Thymus (tissue), 11 donors: ENCODE results near the gene SYCN. TPM values are rescaled to one million over a fixed set of nuclear protein-coding genes. Genes with fewer than 3 reads are reported as not detected.

Experiments used
- DNase-seq, 9 donors: peaks; one replicate each; pipeline ENCODE4 v3.0.0-alpha.2; 2013; ENCODE audit warnings: low spot score in 9 of 9, low read depth in 6 of 9, missing footprints in 1 of 9
- H3K27ac ChIP-seq, 2 donors: one replicate each; pipeline ENCODE4 v1.5.1; 2013; ENCODE audit warnings: control low read depth in 1 of 2, low read depth in 1 of 2, low read length in 1 of 2, mild to moderate bottlenecking in 1 of 2, moderate library complexity in 1 of 2
- H3K27me3 ChIP-seq, 2 donors: one replicate each; pipeline ENCODE4 v1.5.1; 2013; ENCODE audit warnings: low read length in 1 of 2; ENCODE audit not compliant: control insufficient read depth in 2 of 2, insufficient read depth in 1 of 2
- H3K36me3 ChIP-seq, 2 donors: one replicate each; pipeline ENCODE4 v1.5.1; 2013; ENCODE audit warnings: low read length in 1 of 2, mild to moderate bottlenecking in 1 of 2, moderate library complexity in 1 of 2; ENCODE audit not compliant: control insufficient read depth in 2 of 2, insufficient read depth in 2 of 2
- H3K4me1 ChIP-seq, 2 donors: one replicate each; pipeline ENCODE4 v1.5.1; 2013; ENCODE audit warnings: low read length in 2 of 2; ENCODE audit not compliant: control insufficient read depth in 2 of 2, insufficient read depth in 2 of 2
- H3K4me3 ChIP-seq, 2 donors: one replicate each; pipeline ENCODE4 v1.5.1; 2013; ENCODE audit warnings: low read length in 2 of 2, control low read depth in 1 of 2, mild to moderate bottlenecking in 1 of 2
- H3K9me3 ChIP-seq, 2 donors: one replicate each; pipeline ENCODE4 v1.5.1; 2013; ENCODE audit warnings: low read length in 1 of 2, mild to moderate bottlenecking in 1 of 2; ENCODE audit not compliant: control insufficient read depth in 2 of 2, insufficient read depth in 1 of 2
- WGBS: extraction: QIAGEN DNeasy Blood & Tissue Kit; methylation state at CpG from one replicate; pipeline ENCODE4 v1.1.7; 2013; 5-methylcytosine and 5-hydroxymethylcytosine counted together
- polyA plus RNA-seq: library from polyadenylated mRNA; stranded (reverse); fragments of 200-250 nt; gene quantifications from one replicate; pipeline ENCODE4 v1.2.3, GENCODE V29; 2013
- total RNA-seq: library from RNA; stranded (reverse); fragments of 120-200 nt; gene quantifications from one replicate; pipeline ENCODE4 v1.2.4, GENCODE V29; 2013
- donor health status: healthy.

SYCN gene
- total and polyA plus RNA-seq, 2 donors = not detected

DNA sequence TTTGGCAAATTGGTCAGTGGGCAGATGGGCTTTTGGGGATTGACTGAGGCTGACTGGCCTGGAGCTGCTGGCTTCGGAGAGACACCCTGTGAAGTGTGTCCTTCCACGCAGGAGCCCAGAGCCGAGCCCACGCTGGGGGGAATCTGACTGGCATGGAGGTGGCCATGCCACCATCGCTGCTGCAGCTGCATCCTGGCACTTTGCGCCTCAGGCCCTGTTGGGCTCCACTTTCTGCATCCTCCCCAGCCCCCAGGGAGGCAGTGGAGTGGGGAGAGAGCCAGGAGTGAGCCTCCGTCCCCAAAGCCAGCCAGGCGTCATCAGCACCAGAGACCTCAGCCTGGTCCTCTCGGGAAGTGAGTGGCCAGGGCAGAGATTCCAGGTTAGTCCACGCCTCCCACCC lies 24.3 kb downstream of the SYCN start:
- Histone ChIP-seq H3K27ac (no peak overlapping the region), H3K4me3 (no peak overlapping the region), H3K4me1 (no peaks in the 10 kb centered on the region), H3K9me3 (no peaks in the 10 kb centered on the region), H3K27me3 (no peaks in the 10 kb centered on the region), H3K36me3 (peaks cover 15 to 44% of the 10 kb centered on the region in 2 donors)
- DNase-seq = no peak
- WGBS = 98% methylated on average over 10 of the region's 10 CpGs

GRCh38 chr19:39178296-39179006 lies 25.6 kb downstream of the SYCN start:
- Histone ChIP-seq H3K27me3 (no peaks in the 10 kb centered on the region), H3K9me3 (no peaks in the 10 kb centered on the region), H3K36me3 (peaks cover 17 to 57% of the 10 kb centered on the region in 2 donors), H3K27ac (no peak overlapping the region), H3K4me1 (no peaks in the 10 kb centered on the region), H3K4me3 (no peak overlapping the region)
- 97% methylated on average over 30 of the region's 30 CpGs for WGBS
- no peak for DNase-seq

DNA sequence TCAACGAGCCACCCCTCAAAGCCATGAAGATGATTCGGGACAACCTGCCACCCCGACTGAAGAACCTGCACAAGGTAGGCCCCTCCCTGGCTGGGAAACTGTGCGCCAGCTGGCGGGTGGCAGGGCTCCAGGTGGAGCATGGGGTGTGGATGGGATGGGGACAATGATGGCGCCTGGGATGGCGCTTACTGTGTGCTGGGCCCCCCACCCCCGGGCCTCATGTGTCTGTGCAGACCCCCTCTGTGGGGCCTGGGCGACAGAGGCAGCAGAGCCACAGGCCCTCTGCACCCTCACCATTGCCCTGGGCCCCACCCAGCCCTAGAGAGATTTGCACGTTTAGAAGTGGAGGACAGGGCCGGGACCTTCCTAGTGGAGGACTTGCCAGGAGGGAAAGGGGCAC lies 26.3 kb downstream of the SYCN start:
- no peak for DNase-seq
- H3K4me1 ChIP-seq = no peaks in the 10 kb centered on the region
- H3K27me3 ChIP-seq = no peaks in the 10 kb centered on the region
- H3K27ac ChIP-seq = no peak overlapping the region
- no peaks in the 10 kb centered on the region for H3K9me3 ChIP-seq
- WGBS = 98% methylated on average over 11 of the region's 11 CpGs
- peaks cover 17 to 64% of the 10 kb centered on the region in 2 donors for H3K36me3 ChIP-seq
- H3K4me3 ChIP-seq = no peak overlapping the region

DNA sequence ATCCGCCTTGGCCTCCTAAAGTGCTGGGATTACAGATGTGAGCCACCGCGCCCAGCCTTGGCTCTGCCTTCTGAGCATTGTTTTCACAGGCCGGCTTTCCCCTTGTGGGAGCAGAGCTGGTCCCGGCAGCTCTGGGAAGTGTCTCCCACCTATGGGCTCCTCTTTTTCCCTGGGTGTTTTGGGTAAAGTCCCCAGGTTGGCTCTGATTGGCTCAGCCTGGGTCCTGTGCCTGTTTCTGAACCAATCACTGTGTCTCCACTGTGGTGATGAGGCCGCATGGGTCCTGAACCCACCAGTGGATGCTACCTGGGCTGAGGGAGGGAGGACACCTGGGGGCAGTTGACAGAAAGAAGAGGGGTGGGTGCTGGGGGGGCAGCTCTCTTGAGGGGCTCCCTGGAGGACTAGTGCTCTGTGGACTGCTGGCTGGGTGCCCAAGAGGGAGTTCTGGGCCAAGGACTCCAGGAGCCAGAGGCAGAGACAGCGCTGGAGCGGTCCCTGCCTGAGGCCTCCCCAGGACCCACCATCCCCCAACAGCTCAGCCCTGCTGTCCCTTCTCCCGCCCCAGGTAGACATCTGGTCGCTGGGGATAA lies 26.9 kb downstream of the SYCN start:
- H3K9me3 ChIP-seq = no peaks in the 10 kb centered on the region
- no peak overlapping the region for H3K27ac ChIP-seq
- 98% methylated on average over 10 of the region's 10 CpGs for WGBS
- no peak for DNase-seq
- H3K27me3 ChIP-seq = no peaks in the 10 kb centered on the region
- H3K36me3 ChIP-seq = peaks cover 17 to 69% of the 10 kb centered on the region in 2 donors
- no peaks in the 10 kb centered on the region for H3K4me1 ChIP-seq
- no peak overlapping the region for H3K4me3 ChIP-seq

DNA sequence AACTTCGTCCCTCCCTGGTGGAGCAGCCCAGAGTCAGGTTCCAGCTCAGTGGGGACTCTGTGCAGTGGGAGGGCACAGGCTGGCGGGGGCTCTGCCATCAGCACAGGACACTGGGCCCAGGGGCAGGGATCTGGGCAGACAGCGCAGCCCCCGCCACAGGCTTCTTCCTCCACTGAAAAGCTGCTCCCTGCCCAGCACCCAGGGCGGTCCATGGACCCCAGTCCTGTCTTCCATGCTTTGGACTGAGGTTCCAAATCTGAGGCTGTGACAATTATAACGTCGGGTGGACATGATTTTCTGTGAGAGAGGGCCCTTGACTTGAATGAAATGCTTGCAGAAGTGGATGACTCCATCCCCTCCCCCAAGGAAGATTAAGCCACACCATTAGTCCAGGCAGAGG lies 28.5 kb downstream of the SYCN start:
- H3K36me3 ChIP-seq = peaks cover 20 to 85% of the 10 kb centered on the region in 2 donors
- WGBS = 95% methylated on average over 7 of the region's 7 CpGs

GRCh38 chr19:39174558-39175544 lies 29.2 kb downstream of the SYCN start:
- Histone ChIP-seq H3K4me3 (no peak overlapping the region), H3K9me3 (no peaks in the 10 kb centered on the region), H3K27ac (no peak overlapping the region), H3K4me1 (no peaks in the 10 kb centered on the region), H3K36me3 (peaks cover 25 to 90% of the 10 kb centered on the region in 2 donors), H3K27me3 (no peaks in the 10 kb centered on the region)
- no peak for DNase-seq
- 97% methylated on average over 43 of the region's 43 CpGs for WGBS

More for the DNA sequence above, 28.5 kb downstream of the SYCN start:
- Histone ChIP-seq H3K4me3 (no peak overlapping the region), H3K9me3 (no peaks in the 10 kb centered on the region), H3K27ac (no peak overlapping the region), H3K27me3 (no peaks in the 10 kb centered on the region), H3K4me1 (no peaks in the 10 kb centered on the region)
- DNase-seq = no peak

DNA sequence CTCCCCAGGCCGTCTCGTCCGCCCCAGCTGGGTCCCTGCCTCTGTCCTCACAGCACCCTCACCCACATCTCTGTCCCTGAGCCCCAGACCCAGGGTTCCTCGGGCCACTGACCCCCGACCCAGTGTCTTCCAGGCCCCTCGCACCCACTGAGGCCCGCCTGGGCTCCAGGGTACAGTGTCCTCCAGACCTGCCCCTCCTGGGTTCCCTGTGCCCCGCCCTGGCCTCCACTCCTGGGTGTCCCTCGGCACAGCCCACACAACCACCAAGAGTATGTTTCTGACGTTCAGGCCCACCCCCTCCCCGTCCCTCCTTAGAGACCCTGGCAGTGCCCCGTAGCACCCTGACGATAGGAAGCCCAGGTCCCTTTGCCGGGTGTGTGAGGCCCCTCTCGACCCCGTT lies 29.9 kb downstream of the SYCN start:
- DNase-seq = no peak
- 94% methylated on average over 16 of the region's 16 CpGs for WGBS
- H3K36me3 ChIP-seq = peaks cover 25 to 92% of the 10 kb centered on the region in 2 donors
- no peak overlapping the region for H3K4me3 ChIP-seq
- H3K27me3 ChIP-seq = no peaks in the 10 kb centered on the region
- no peaks in the 10 kb centered on the region for H3K4me1 ChIP-seq
- no peak overlapping the region for H3K27ac ChIP-seq
- no peaks in the 10 kb centered on the region for H3K9me3 ChIP-seq

DNA sequence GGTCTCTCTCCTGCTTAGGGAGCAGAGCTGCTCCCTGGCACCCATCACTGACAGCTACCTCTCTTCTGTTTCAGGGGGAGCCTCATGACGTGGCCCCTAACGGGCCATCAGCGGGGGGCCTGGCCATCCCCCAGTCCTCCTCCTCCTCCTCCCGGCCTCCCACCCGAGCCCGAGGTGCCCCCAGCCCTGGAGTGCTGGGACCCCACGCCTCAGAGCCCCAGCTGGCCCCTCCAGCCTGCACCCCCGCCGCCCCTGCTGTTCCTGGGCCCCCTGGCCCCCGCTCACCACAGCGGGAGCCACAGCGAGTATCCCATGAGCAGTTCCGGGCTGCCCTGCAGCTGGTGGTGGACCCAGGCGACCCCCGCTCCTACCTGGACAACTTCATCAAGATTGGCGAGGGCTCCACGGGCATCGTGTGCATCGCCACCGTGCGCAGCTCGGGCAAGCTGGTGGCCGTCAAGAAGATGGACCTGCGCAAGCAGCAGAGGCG lies 30.5 kb downstream of the SYCN start:
- H3K36me3 ChIP-seq = peaks cover 24 to 88% of the 10 kb centered on the region in 2 donors
- 99% methylated on average over 25 of the region's 25 CpGs for WGBS
- no peak for DNase-seq

More for the DNA sequence above, 30.5 kb downstream of the SYCN start:
- no peak overlapping the region for H3K4me3 ChIP-seq
- H3K27me3 ChIP-seq = no peaks in the 10 kb centered on the region
- H3K4me1 ChIP-seq = no peaks in the 10 kb centered on the region
- H3K9me3 ChIP-seq = no peaks in the 10 kb centered on the region
- H3K27ac ChIP-seq = no peak overlapping the region
